Mesendoderm (in vitro differentiated cells): ENCODE measurements around the gene STRN4.
A peak's percentile ranks its signal among the peaks of the same experiment; 100 is the strongest.

Source experiments
- DNase-seq: peaks from one replicate; pipeline ENCODE4 v3.0.0; 2013
- H2AK5ac ChIP-seq: 2 replicates; pipeline ENCODE4 v1.6.1; 2013; ENCODE audit warnings: low read length, inconsistent platforms
- H2BK120ac ChIP-seq: 2 replicates; pipeline ENCODE4 v1.6.1; 2013; ENCODE audit warnings: low read depth, mild to moderate bottlenecking, low read length, moderate library complexity, mixed read lengths
- H2BK15ac ChIP-seq: replicated peaks from 2 replicates; pipeline ENCODE4 v1.6.1; 2013; ENCODE audit warnings: low read depth, mild to moderate bottlenecking, moderate library complexity
- H2BK5ac ChIP-seq: 2 replicates; pipeline ENCODE4 v1.6.1; 2013; ENCODE audit warnings: low read length, inconsistent platforms
- H3K18ac ChIP-seq: 2 replicates; pipeline ENCODE4 v1.6.1; 2013; ENCODE audit warnings: mild to moderate bottlenecking, low read length, mixed read lengths
- H3K23ac ChIP-seq: one replicate; pipeline ENCODE4 v1.6.1; 2013; ENCODE audit warnings: low read length
- H3K27ac ChIP-seq: 2 replicates; pipeline ENCODE4 v1.5.1; 2013; ENCODE audit warnings: low read depth, mild to moderate bottlenecking, inconsistent platforms, low read length, moderate library complexity
- H3K27me3 ChIP-seq: 2 replicates; pipeline ENCODE4 v1.6.1; 2013; ENCODE audit warnings: low read length, control low read depth, mild to moderate bottlenecking, inconsistent platforms; ENCODE audit not compliant: insufficient read depth, poor library complexity
- H3K36me3 ChIP-seq: 2 replicates; pipeline ENCODE4 v1.6.1; 2013; ENCODE audit warnings: low read length, inconsistent platforms; ENCODE audit not compliant: control insufficient read depth, insufficient read depth
- H3K4ac ChIP-seq: one replicate; pipeline ENCODE4 v1.6.1; 2013; ENCODE audit warnings: low read depth, mild to moderate bottlenecking, low read length, moderate library complexity
- H3K4me1 ChIP-seq: 2 replicates; pipeline ENCODE4 v1.6.1; 2013; ENCODE audit warnings: low read depth, low read length, inconsistent platforms; ENCODE audit not compliant: control insufficient read depth
- H3K4me2 ChIP-seq: 2 replicates; pipeline ENCODE4 v1.6.1; 2013; ENCODE audit warnings: low read length
- H3K4me3 ChIP-seq: 2 replicates; pipeline ENCODE4 v1.5.1; 2013; ENCODE audit warnings: mild to moderate bottlenecking, low read length
- H3K56ac ChIP-seq: one replicate; pipeline ENCODE4 v1.6.1; 2013; ENCODE audit warnings: low read length
- H3K79me1 ChIP-seq: 2 replicates; pipeline ENCODE4 v1.6.1; 2013; ENCODE audit warnings: low read length, inconsistent platforms
- H3K79me2 ChIP-seq: 2 replicates; pipeline ENCODE4 v1.6.1; 2013; ENCODE audit warnings: mild to moderate bottlenecking, low read length; ENCODE audit not compliant: control insufficient read depth, insufficient read depth
- H3K9ac ChIP-seq: 2 replicates; pipeline ENCODE4 v1.6.1; 2013; ENCODE audit warnings: low read length, inconsistent platforms
- H4K5ac ChIP-seq: one replicate; pipeline ENCODE4 v1.6.1; 2013; ENCODE audit warnings: low read length
- H4K8ac ChIP-seq: one replicate; pipeline ENCODE4 v1.6.1; 2013; ENCODE audit warnings: low read depth, mild to moderate bottlenecking, control low read depth, low read length, moderate library complexity
- WGBS: extraction: QIAGEN DNeasy Blood & Tissue Kit; methylation state at CpG from one replicate; pipeline ENCODE4 v1.1.7; 2013; ENCODE audit warnings: low lambda C conversion rate, missing lambda C conversion rate; ENCODE audit not compliant: insufficient coverage; ENCODE audit errors: extremely low coverage; 5-methylcytosine and 5-hydroxymethylcytosine counted together

The STRN4 gene

DNA sequence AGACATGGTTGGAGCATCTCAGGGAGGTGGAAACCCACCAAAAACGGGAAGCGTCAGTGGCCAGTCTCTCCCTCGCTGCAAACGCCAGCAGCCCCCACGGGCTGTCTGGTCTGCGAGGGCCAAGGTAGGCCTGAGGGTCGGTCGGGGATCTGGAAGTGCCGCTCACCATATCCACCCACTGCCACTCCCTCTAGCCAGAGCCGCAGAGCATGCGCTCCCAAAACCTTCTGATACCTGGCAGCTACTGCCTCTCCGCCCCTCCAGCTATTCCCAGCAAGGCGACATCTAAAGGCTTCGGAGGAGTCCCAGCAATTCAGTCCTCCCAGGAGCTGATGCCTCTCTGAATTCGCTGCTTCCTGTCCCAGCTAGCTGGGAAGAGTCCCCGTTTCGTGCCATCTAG is 4.8 kb downstream of the STRN4 start:
- Histone ChIP-seq H3K4me1 (peaks cover 10% of the 10 kb centered on the region), H2BK15ac (no peak overlapping the region), H3K4ac (no peak overlapping the region), H3K56ac (no peak overlapping the region), H2AK5ac (no peak overlapping the region), H4K8ac (no peak overlapping the region), H3K4me2 (no peak overlapping the region), H2BK5ac (no peak overlapping the region), H3K18ac (no peak overlapping the region), H3K23ac (no peak overlapping the region), H3K4me3 (no peak overlapping the region), H4K5ac (no peak overlapping the region), H3K79me1 (peaks cover 41% of the 10 kb centered on the region), H3K79me2 (peaks cover 77% of the 10 kb centered on the region), H3K9ac (no peak overlapping the region), H3K27me3 (no peaks in the 10 kb centered on the region), H2BK120ac (no peak overlapping the region), H3K36me3 (no peaks in the 10 kb centered on the region), H3K27ac (no peak overlapping the region)
- no peak for DNase-seq
- no CpG with 5 or more reads among the region's 17 CpGs for WGBS

- H2BK15ac ChIP-seq: no peak overlapping the region
- H2BK120ac ChIP-seq: no peak overlapping the region
- no peak overlapping the region for H3K9ac ChIP-seq
- no peak overlapping the region for H3K27ac ChIP-seq
- H3K27me3 ChIP-seq: no peaks in the 10 kb centered on the region
- H3K79me1 ChIP-seq: peaks cover 36% of the 10 kb centered on the region
- no peak overlapping the region for H3K4me2 ChIP-seq
- no peak overlapping the region for H2BK5ac ChIP-seq
- no peak overlapping the region for H3K4ac ChIP-seq
- no peak overlapping the region for H3K56ac ChIP-seq
- peaks cover 5% of the 10 kb centered on the region for H3K4me1 ChIP-seq
- peaks cover 62% of the 10 kb centered on the region for H3K79me2 ChIP-seq
- no peak overlapping the region for H4K8ac ChIP-seq
- no peak overlapping the region for H3K4me3 ChIP-seq
- no CpG with 5 or more reads among the region's 14 CpGs for WGBS
- no peaks in the 10 kb centered on the region for H3K36me3 ChIP-seq
- no peak for DNase-seq
- H3K23ac ChIP-seq: no peak overlapping the region
- H2AK5ac ChIP-seq: no peak overlapping the region
- no peak overlapping the region for H3K18ac ChIP-seq
- no peak overlapping the region for H4K5ac ChIP-seq
These were observed 6.9 kb downstream of the STRN4 start for GRCh38 chr19:46739290-46739771.

- DNase-seq: no peak
- Histone ChIP-seq H4K8ac (no peak overlapping the region), H3K79me1 (peaks cover 35% of the 10 kb centered on the region), H3K36me3 (peaks cover 2% of the 10 kb centered on the region), H3K4me1 (peaks cover 5% of the 10 kb centered on the region), H3K56ac (no peak overlapping the region), H4K5ac (no peak overlapping the region), H3K27me3 (no peaks in the 10 kb centered on the region), H2BK15ac (no peak overlapping the region), H3K23ac (no peak overlapping the region), H3K27ac (no peak overlapping the region), H3K4ac (no peak overlapping the region), H3K4me3 (no peak overlapping the region), H2AK5ac (no peak overlapping the region), H3K4me2 (no peak overlapping the region), H2BK120ac (no peak overlapping the region), H2BK5ac (no peak overlapping the region), H3K79me2 (peaks cover 51% of the 10 kb centered on the region), H3K18ac (no peak overlapping the region), H3K9ac (no peak overlapping the region)
- no CpG with 5 or more reads among the region's 19 CpGs for WGBS
These were observed 8.5 kb downstream of the STRN4 start for GRCh38 chr19:46737761-46738171.

DNA sequence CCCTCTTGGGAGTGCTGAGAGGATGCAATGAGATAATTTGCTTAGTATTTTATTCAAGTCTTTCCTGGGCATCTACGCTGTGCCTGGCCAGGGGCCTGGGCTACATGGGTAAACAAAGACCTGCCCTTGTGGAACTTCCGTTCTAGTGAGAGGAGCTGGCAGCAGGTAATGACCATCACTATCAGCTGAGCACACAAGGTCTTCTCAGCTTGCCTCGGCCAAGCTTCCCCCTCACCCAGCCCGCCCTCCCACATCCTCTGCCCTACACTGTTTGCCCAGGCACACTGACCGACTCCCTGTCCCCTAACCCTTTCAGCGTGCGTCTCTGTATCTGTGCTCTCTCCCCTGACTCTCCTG is 9.0 kb downstream of the STRN4 start:
- Histone ChIP-seq H3K27ac (no peak overlapping the region), H3K36me3 (peaks cover 6% of the 10 kb centered on the region), H3K4me3 (no peak overlapping the region), H3K56ac (no peak overlapping the region), H4K8ac (no peak overlapping the region), H2BK120ac (no peak overlapping the region), H2AK5ac (no peak overlapping the region), H3K27me3 (no peaks in the 10 kb centered on the region), H3K4me2 (no peak overlapping the region), H2BK5ac (no peak overlapping the region), H3K79me2 (peaks cover 47% of the 10 kb centered on the region), H3K4me1 (peaks cover 5% of the 10 kb centered on the region), H2BK15ac (no peak overlapping the region), H3K23ac (no peak overlapping the region), H4K5ac (no peak overlapping the region), H3K4ac (no peak overlapping the region), H3K9ac (no peak overlapping the region), H3K79me1 (peaks cover 36% of the 10 kb centered on the region), H3K18ac (no peak overlapping the region)
- WGBS: no CpG with 5 or more reads among the region's 7 CpGs
- no peak for DNase-seq

DNA sequence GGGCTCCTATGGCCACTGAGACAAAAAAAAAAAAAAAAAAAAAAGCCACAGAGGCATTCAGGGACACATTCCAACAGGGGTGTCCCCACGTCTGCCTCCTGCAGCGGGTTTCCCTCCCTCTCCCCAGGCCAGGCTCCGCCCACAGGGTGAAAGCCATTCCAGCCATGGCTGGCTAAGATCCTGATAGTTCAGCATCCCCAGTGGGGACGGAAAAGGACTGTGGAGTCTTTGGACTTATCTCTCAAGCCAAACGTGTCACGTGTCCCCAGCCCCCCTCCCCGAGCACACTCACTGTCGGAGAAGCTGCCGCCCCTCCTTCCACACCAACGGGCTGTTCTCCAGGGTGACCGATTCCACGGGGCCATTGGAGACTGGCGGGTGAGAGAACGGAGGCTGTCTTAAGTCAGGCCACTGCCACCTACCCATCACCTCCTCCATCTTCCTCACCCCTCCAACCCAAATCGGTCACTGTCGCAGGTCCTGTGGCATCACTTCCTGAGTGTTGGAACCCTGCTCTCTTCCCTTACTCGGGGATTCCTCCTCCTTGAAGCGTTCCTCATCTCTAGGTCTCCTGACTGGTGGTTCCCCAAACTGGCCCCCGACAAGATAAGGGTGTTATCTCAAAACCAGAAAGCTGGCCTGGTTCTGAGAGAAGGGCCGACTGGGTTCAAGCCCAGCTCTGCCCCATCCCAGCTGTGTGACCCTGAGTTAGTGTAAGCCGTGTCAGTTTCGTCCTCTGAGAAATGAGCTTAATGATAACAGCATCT is 9.5 kb downstream of the STRN4 start:
- Histone ChIP-seq H3K56ac (no peak overlapping the region), H2BK5ac (no peak overlapping the region), H3K27me3 (no peaks in the 10 kb centered on the region), H3K79me1 (peaks cover 36% of the 10 kb centered on the region), H2BK15ac (no peak overlapping the region), H2AK5ac (no peak overlapping the region), H3K27ac (no peak overlapping the region), H3K18ac (no peak overlapping the region), H3K4me1 (peaks cover 5% of the 10 kb centered on the region), H3K79me2 (peaks cover 43% of the 10 kb centered on the region), H2BK120ac (no peak overlapping the region), H4K8ac (no peak overlapping the region), H3K9ac (no peak overlapping the region), H3K36me3 (peaks cover 8% of the 10 kb centered on the region), H4K5ac (no peak overlapping the region), H3K23ac (no peak overlapping the region), H3K4me2 (no peak overlapping the region), H3K4me3 (no peak overlapping the region), H3K4ac (no peak overlapping the region)
- WGBS: no CpG with 5 or more reads among the region's 22 CpGs
- DNase-seq: peak; percentile 55
